GM12873 (cell line): Measurements from ENCODE around the gene IL21R.

Source experiments
- CTCF ChIP-seq: IDR thresholded peaks from 2 replicates; pipeline ENCODE4 v1.5.1; 2012; ENCODE audit warnings: low read depth, mild to moderate bottlenecking, moderate library complexity, low read length, control low read depth; ENCODE audit not compliant: insufficient read depth; ENCODE audit errors: missing control alignments

IL21R gene

GRCh38 chr16:27485126-27485525, 83.2 kb downstream of the IL21R start:
- no peak for TF ChIP-seq CTCF

- no peak for TF ChIP-seq CTCF
These were observed 83.8 kb downstream of the IL21R start for GRCh38 chr16:27485811-27486210.

GRCh38 chr16:27486344-27486743, 84.4 kb downstream of the IL21R start:
- no peak for TF ChIP-seq CTCF

GRCh38 chr16:27486760-27487159, 84.8 kb downstream of the IL21R start:
- no peak for TF ChIP-seq CTCF

GRCh38 chr16:27489421-27489820, 87.4 kb downstream of the IL21R start:
- no peak for TF ChIP-seq CTCF

GRCh38 chr16:27489906-27490305, 87.9 kb downstream of the IL21R start:
- no peak for TF ChIP-seq CTCF

- no peak for TF ChIP-seq CTCF
These were observed 90.1 kb downstream of the IL21R start for GRCh38 chr16:27491894-27492587.
